ENCODE results near the gene SLC13A3. TPM values are rescaled to one million over a fixed set of nuclear protein-coding genes. Genes with fewer than 3 reads are reported as not detected.

The SLC13A3 gene
- total and polyA plus RNA-seq, 3 donors from 2014 or later = 3.2 to 9.1 (median 4.1) TPM

- H3K36me3 ChIP-seq (ENCODE audit: low read depth, missing control alignments) = no peaks in the 10 kb centered on the region
- intact Hi-C loops (cut with DNase I; ENCODE audit: low total_unique reads) = no loop called here
- H3K9me3 ChIP-seq = no peaks in the 10 kb centered on the region
- no peaks in the 10 kb centered on the region for H3K27me3 ChIP-seq
- TF ChIP-seq CTCF (IDR thresholded peaks at IDR 0.05) (no peak), POLR2A (IDR thresholded peaks at IDR 0.05) (no peak)
- 95 to 96% methylated on average over 2 of the region's 2 CpGs for WGBS, 2 donors
- H3K4me1 ChIP-seq = no peaks in the 10 kb centered on the region
- no peak overlapping the region for H3K27ac ChIP-seq
- H3K4me3 ChIP-seq = no peak overlapping the region
- DNase-seq = no peak
These were observed 48.8 kb downstream of the SLC13A3 start for GRCh38 chr20:46602429-46602828.

GRCh38 chr20:46601603-46602122, 49.6 kb downstream of the SLC13A3 start:
- H3K36me3 ChIP-seq (ENCODE audit: low read depth, missing control alignments) = no peaks in the 10 kb centered on the region
- TF ChIP-seq POLR2A (IDR thresholded peaks at IDR 0.05) = no peak
- TF ChIP-seq CTCF (IDR thresholded peaks at IDR 0.05) = no peak
- no peaks in the 10 kb centered on the region for H3K4me1 ChIP-seq
- intact Hi-C loops (cut with DNase I; ENCODE audit: low total_unique reads) = no loop called here
- no peak for DNase-seq
- H3K27me3 ChIP-seq = no peaks in the 10 kb centered on the region
- H3K4me3 ChIP-seq = no peak overlapping the region
- H3K27ac ChIP-seq = no peak overlapping the region
- H3K9me3 ChIP-seq = no peaks in the 10 kb centered on the region

GRCh38 chr20:46600286-46600752, 50.9 kb downstream of the SLC13A3 start:
- Histone ChIP-seq H3K36me3 (ENCODE audit: low read depth, missing control alignments) (no peaks in the 10 kb centered on the region), H3K27ac (no peak overlapping the region), H3K4me1 (no peaks in the 10 kb centered on the region), H3K27me3 (no peaks in the 10 kb centered on the region), H3K4me3 (no peak overlapping the region), H3K9me3 (no peaks in the 10 kb centered on the region)
- intact Hi-C loops (cut with DNase I; ENCODE audit: low total_unique reads) = no loop called here
- TF ChIP-seq POLR2A (IDR thresholded peaks at IDR 0.05) (no peak), CTCF (IDR thresholded peaks at IDR 0.05) (no peak)
- no peak for DNase-seq
- WGBS, 2 donors = 83 to 90% methylated on average over 1 of the region's 1 CpG

- no peak for TF ChIP-seq CTCF (IDR thresholded peaks at IDR 0.05)
- TF ChIP-seq POLR2A (IDR thresholded peaks at IDR 0.05) = no peak
- no peak for DNase-seq
- H3K4me3 ChIP-seq = no peak overlapping the region
- H3K27ac ChIP-seq = no peak overlapping the region
- H3K4me1 ChIP-seq = no peaks in the 10 kb centered on the region
- H3K27me3 ChIP-seq = no peaks in the 10 kb centered on the region
- no peaks in the 10 kb centered on the region for H3K9me3 ChIP-seq
- 91 to 93% methylated on average over 8 of the region's 8 CpGs for WGBS, 2 donors
- H3K36me3 ChIP-seq (ENCODE audit: low read depth, missing control alignments) = no peaks in the 10 kb centered on the region
- intact Hi-C loops (cut with DNase I; ENCODE audit: low total_unique reads) = no loop called here
These were observed 51.9 kb downstream of the SLC13A3 start for GRCh38 chr20:46599227-46599987.

GRCh38 chr20:46595933-46596332, 55.3 kb downstream of the SLC13A3 start:
- H3K27me3 ChIP-seq = no peaks in the 10 kb centered on the region
- 85 to 96% methylated on average over 8 of the region's 8 CpGs for WGBS, 2 donors
- H3K36me3 ChIP-seq (ENCODE audit: low read depth, missing control alignments) = no peaks in the 10 kb centered on the region
- H3K9me3 ChIP-seq = no peaks in the 10 kb centered on the region
- H3K4me1 ChIP-seq = no peaks in the 10 kb centered on the region
- no peak overlapping the region for H3K4me3 ChIP-seq
- no peak for TF ChIP-seq CTCF (IDR thresholded peaks at IDR 0.05)
- DNase-seq = no peak
- no peak overlapping the region for H3K27ac ChIP-seq
- intact Hi-C loops (cut with DNase I; ENCODE audit: low total_unique reads) = no loop called here
